GM12875 (cell line): ENCODE measurements around the gene PDZD2.

Source experiments
- H3K4me3 ChIP-seq: one replicate; pipeline ENCODE4 v1.5.1; 2011; ENCODE audit warnings: low read depth, low read length, control low read depth
- CTCF ChIP-seq: IDR thresholded peaks from 2 replicates; pipeline ENCODE4 v1.5.1; 2011; ENCODE audit warnings: low read depth, mild to moderate bottlenecking, control low read depth, inconsistent platforms, low read length, moderate library complexity, borderline replicate concordance; ENCODE audit not compliant: insufficient read depth

The PDZD2 gene

GRCh38 chr5:32021771-32022170 is 382.8 kb downstream of the PDZD2 start:
- H3K4me3 ChIP-seq: no peak overlapping the region
- TF ChIP-seq CTCF: no peak

- no peak for TF ChIP-seq CTCF
- H3K4me3 ChIP-seq: no peak overlapping the region
Measured at GRCh38 chr5:32022638-32023037, 383.7 kb downstream of the PDZD2 start.

- TF ChIP-seq CTCF: no peak
Measured at GRCh38 chr5:32023816-32024215, 384.9 kb downstream of the PDZD2 start.

GRCh38 chr5:32024751-32025150 is 385.8 kb downstream of the PDZD2 start:
- no peak overlapping the region for H3K4me3 ChIP-seq
- TF ChIP-seq CTCF: no peak

More at GRCh38 chr5:32023816-32024215, 384.9 kb downstream of the PDZD2 start:
- H3K4me3 ChIP-seq: no peak overlapping the region

GRCh38 chr5:32027093-32027716 is 388.3 kb downstream of the PDZD2 start:
- no peak overlapping the region for H3K4me3 ChIP-seq
- TF ChIP-seq CTCF: no peak

- no peak overlapping the region for H3K4me3 ChIP-seq
- no peak for TF ChIP-seq CTCF
Measured at GRCh38 chr5:32027717-32028458, 389.0 kb downstream of the PDZD2 start.

DNA sequence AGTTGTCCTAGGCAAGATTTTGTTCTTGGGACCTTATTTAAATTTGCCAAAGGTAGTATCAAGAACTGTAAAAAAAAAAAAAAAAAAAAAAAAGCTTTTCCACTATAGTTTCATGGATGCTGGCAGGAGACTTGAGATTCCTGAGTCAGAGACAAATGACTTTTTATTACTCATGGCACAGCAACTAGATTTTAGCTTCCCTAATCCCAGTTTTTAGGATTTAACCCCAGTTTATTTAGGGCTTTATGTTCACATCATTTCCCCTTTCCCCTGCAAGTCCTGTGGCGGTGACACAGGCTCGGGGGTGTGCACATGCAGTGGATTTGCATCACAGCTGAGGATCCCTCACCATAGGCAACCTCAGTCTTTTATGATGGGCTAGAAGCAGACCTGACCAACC is 390.3 kb downstream of the PDZD2 start:
- no peak overlapping the region for H3K4me3 ChIP-seq
- TF ChIP-seq CTCF: no peak
